ENCODE data around the gene SBF2.

DNA sequence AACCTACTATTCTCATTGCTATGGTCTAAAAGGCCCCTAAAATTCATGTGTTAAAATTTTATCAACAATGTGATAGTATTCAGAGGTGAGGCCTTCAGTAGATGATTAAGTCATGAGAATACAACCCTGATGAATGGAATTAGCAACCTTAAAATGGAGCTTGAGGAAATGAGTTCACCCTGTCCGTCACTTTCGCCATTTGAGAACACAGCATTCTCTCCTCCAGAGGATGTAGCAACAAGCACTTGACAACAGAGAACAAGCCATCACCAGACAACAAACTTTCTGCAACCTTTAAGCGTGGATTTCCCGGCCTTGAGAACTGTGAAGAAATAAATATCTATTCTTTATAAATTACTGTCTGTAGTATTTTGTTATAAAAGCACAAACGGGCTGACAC lies 197.0 kb downstream of the SBF2 start:
- TF ChIP-seq, protein P1, sequence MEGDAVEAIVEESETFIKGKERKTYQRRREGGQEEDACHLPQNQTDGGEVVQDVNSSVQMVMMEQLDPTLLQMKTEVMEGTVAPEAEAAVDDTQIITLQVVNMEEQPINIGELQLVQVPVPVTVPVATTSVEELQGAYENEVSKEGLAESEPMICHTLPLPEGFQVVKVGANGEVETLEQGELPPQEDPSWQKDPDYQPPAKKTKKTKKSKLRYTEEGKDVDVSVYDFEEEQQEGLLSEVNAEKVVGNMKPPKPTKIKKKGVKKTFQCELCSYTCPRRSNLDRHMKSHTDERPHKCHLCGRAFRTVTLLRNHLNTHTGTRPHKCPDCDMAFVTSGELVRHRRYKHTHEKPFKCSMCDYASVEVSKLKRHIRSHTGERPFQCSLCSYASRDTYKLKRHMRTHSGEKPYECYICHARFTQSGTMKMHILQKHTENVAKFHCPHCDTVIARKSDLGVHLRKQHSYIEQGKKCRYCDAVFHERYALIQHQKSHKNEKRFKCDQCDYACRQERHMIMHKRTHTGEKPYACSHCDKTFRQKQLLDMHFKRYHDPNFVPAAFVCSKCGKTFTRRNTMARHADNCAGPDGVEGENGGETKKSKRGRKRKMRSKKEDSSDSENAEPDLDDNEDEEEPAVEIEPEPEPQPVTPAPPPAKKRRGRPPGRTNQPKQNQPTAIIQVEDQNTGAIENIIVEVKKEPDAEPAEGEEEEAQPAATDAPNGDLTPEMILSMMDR (IDR thresholded peaks at IDR 0.05; ENCODE audit: low read depth, low read length) = no peak
- TF ChIP-seq POLR2A (IDR thresholded peaks at IDR 0.05; ENCODE audit: extremely low read depth, insufficient read length) (no peak), MYC (IDR thresholded peaks at IDR 0.05; ENCODE audit: low read depth, low read length) (no peak)
- TF ChIP-seq, protein P2, sequence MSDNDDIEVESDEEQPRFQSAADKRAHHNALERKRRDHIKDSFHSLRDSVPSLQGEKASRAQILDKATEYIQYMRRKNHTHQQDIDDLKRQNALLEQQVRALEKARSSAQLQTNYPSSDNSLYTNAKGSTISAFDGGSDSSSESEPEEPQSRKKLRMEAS (IDR thresholded peaks at IDR 0.05; ENCODE audit: low read depth, low read length) = no peak
